GM10266 (cell line): ENCODE results near the gene DMKN.

ENCODE experiments used
- DNase-seq: peaks from one replicate; pipeline ENCODE4 v3.0.0; 2012; ENCODE audit errors: extremely low spot score
- CTCF ChIP-seq: IDR thresholded peaks from 2 replicates; pipeline ENCODE4 v1.5.1; 2012; ENCODE audit warnings: mild to moderate bottlenecking, low read depth; ENCODE audit not compliant: control insufficient read depth, insufficient read depth; ENCODE audit errors: missing control alignments

The DMKN gene

GRCh38 chr19:35449359-35450043 lies 63.9 kb downstream of the DMKN start:
- TF ChIP-seq CTCF = no peak
- no peak for DNase-seq

- no peak for TF ChIP-seq CTCF
- no peak for DNase-seq
These were observed 65.6 kb downstream of the DMKN start, which contains the start of gene FFAR2 for GRCh38 chr19:35447606-35448469. FFAR2 (plus strand) TSS chr19:35448257; CDS start chr19:35449715, 1,458 bp downstream.
